Liver (tissue), 9 donors: Measurements from ENCODE around the gene NTM. TPM values are rescaled to one million over a fixed set of nuclear protein-coding genes. Genes with fewer than 3 reads are reported as not detected.

Experiments
- DNase-seq: peaks from one replicate; pipeline ENCODE4 v3.0.0-alpha.2; 2017; ENCODE audit warnings: low spot score
- H3K27ac ChIP-seq, 2 donors: one replicate each; pipeline ENCODE4 v1.7.0; 2013; ENCODE audit warnings: inconsistent platforms in 2 of 2, low read length in 2 of 2, control low read depth in 1 of 2, low read depth in 1 of 2, mild to moderate bottlenecking in 1 of 2
- H3K27me3 ChIP-seq, 4 donors: one replicate each; pipeline versions ENCODE4 v1.6.1 to v1.7.0; 2013; ENCODE audit warnings: low read length in 3 of 4, inconsistent platforms in 1 of 4, mild to moderate bottlenecking in 1 of 4, moderate library complexity in 1 of 4; ENCODE audit not compliant: control insufficient read depth in 4 of 4, insufficient read depth in 4 of 4
- H3K36me3 ChIP-seq, 4 donors: one replicate each; pipeline versions ENCODE4 v1.6.1 to v1.7.0; 2013; ENCODE audit warnings: low read length in 3 of 4, mild to moderate bottlenecking in 3 of 4, low read depth in 1 of 4, moderate library complexity in 1 of 4; ENCODE audit not compliant: control insufficient read depth in 4 of 4, insufficient read depth in 3 of 4
- H3K4me1 ChIP-seq, 4 donors: one replicate each; pipeline versions ENCODE4 v1.6.1 to v1.7.0; 2013; ENCODE audit warnings: low read length in 3 of 4, mild to moderate bottlenecking in 3 of 4, moderate library complexity in 1 of 4; ENCODE audit not compliant: control insufficient read depth in 4 of 4, insufficient read depth in 4 of 4
- H3K4me3 ChIP-seq, 3 donors: one replicate each; pipeline versions ENCODE4 v1.6.1 to v1.7.0; 2013; ENCODE audit warnings: low read length in 3 of 3, control low read depth in 1 of 3, low read depth in 1 of 3, mild to moderate bottlenecking in 1 of 3
- H3K9ac ChIP-seq, 2 donors: one replicate each; pipeline ENCODE4 v1.7.0; 2013; ENCODE audit warnings: low read length in 2 of 2, mild to moderate bottlenecking in 2 of 2, moderate library complexity in 2 of 2, control low read depth in 1 of 2, low read depth in 1 of 2
- H3K9me3 ChIP-seq, 4 donors: one replicate each; pipeline versions ENCODE4 v1.6.1 to v1.7.0; 2013; ENCODE audit warnings: low read length in 3 of 4; ENCODE audit not compliant: control insufficient read depth in 4 of 4
- EGR1 ChIP-seq, 2 donors: IDR thresholded peaks; 2 replicates each; pipeline ENCODE4 v1.6.1; 2016 to 2018; ENCODE audit warnings: antibody characterized with exemption in 2 of 2, low read depth in 2 of 2
- FOXA1 ChIP-seq: IDR thresholded peaks from 2 replicates; pipeline ENCODE4 v1.6.1; 2016; ENCODE audit warnings: antibody characterized with exemption
- FOXA2 ChIP-seq: IDR thresholded peaks from 2 replicates; pipeline ENCODE4 v1.6.1; 2016; ENCODE audit warnings: antibody characterized with exemption
- HNF4A ChIP-seq, 2 donors: conservative IDR thresholded peaks; 2 replicates each; pipeline ENCODE4 v1.6.1; 2016; ENCODE audit warnings: antibody characterized with exemption in 2 of 2, mild to moderate bottlenecking in 2 of 2
- HNF4G ChIP-seq: IDR thresholded peaks from 2 replicates; pipeline ENCODE4 v1.6.1; 2016; ENCODE audit warnings: antibody characterized with exemption
- JUND ChIP-seq, 2 donors: IDR thresholded peaks; 2 replicates each; pipeline ENCODE4 v1.6.1; 2016; ENCODE audit warnings: antibody characterized with exemption in 2 of 2
- RXRA ChIP-seq, 2 donors: IDR thresholded peaks; 2 replicates each; pipeline ENCODE4 v1.6.1; 2017 to 2018; ENCODE audit warnings: antibody characterized with exemption in 2 of 2, mild to moderate bottlenecking in 1 of 2
- SP1 ChIP-seq: IDR thresholded peaks from 2 replicates; pipeline ENCODE4 v1.6.1; 2018; ENCODE audit warnings: antibody characterized with exemption, mild to moderate bottlenecking
- YY1 ChIP-seq: IDR thresholded peaks from 2 replicates; pipeline ENCODE4 v1.6.1; 2016; ENCODE audit warnings: antibody characterized with exemption, mild to moderate bottlenecking
- WGBS: extraction: QIAGEN DNeasy Blood & Tissue Kit; methylation state at CpG from one replicate; pipeline ENCODE4 v1.1.7; 2013; 5-methylcytosine and 5-hydroxymethylcytosine counted together
- polyA plus RNA-seq, 2 donors: library from polyadenylated mRNA; stranded (reverse) in 1 of 2; unstranded in 1 of 2; fragments of 200-250 nt in 1 of 2; fragments of >200 nt in 1 of 2; fragmentation: Nextera tagmentation in 1 of 2; extraction: Ambion mirVana in 1 of 2; gene quantifications; one replicate each; pipeline versions ENCODE4 v1.2.1 to v1.2.3, GENCODE V29; 2013 to 2015
- total RNA-seq, 2 donors: library from RNA; depleted of rRNA; stranded (reverse); fragments of >200 nt; gene quantifications; one replicate each; pipeline ENCODE4 v1.2.3, GENCODE V29; 2014
- TF ChIP-seq, protein P1 (sequence below): fragments of 150-350 bp; IDR thresholded peaks from 2 replicates; pipeline ENCODE4 v1.5.1; 2017; ENCODE audit warnings: improper control_type of control experiment, low read depth, low read length; ENCODE audit not compliant: missing input control
- TF ChIP-seq, protein P2 (sequence below): IDR thresholded peaks from 2 replicates; pipeline ENCODE4 v1.6.1; 2016; ENCODE audit warnings: antibody characterized with exemption
- TF ChIP-seq, protein P3 (sequence below): IDR thresholded peaks from 2 replicates; pipeline ENCODE4 v1.6.1; 2016; ENCODE audit warnings: antibody characterized with exemption, mild to moderate bottlenecking
- TF ChIP-seq, protein P4 (sequence below): IDR thresholded peaks from 2 replicates; pipeline ENCODE4 v1.6.1; 2016; ENCODE audit warnings: antibody characterized with exemption
- TF ChIP-seq, protein P5 (sequence below): IDR thresholded peaks from 2 replicates; pipeline ENCODE4 v1.6.1; 2016; ENCODE audit warnings: antibody characterized with exemption
- donor health status: healthy.
- donor health status: healthy.
- donor health status: healthy.
- donor health status: healthy.
- donor health status: healthy.

NTM gene
- total and polyA plus RNA-seq, 4 donors: 0.08 to 1.1 (median 0.08) TPM; not detected in 1

DNA sequence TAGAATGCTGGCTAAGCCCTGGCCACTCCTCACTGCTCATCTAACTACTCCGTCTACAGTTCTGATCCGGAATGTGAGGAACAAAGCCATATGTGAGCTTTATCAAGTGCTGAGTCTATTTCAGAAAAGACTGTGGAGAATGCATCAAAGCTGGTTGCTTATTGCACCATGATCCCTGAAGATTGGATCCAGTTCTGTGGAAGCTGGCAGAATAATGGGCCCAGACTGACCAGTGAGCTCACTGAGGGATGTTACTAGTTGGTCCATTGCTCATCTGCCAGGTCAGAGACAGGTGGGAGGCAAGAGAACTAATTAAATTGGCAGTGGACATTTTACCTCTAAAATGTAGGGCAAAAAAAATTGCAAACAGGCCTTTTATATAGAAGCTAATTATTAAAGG lies 681.3 kb downstream of the NTM start:
- TF ChIP-seq, protein P1, sequence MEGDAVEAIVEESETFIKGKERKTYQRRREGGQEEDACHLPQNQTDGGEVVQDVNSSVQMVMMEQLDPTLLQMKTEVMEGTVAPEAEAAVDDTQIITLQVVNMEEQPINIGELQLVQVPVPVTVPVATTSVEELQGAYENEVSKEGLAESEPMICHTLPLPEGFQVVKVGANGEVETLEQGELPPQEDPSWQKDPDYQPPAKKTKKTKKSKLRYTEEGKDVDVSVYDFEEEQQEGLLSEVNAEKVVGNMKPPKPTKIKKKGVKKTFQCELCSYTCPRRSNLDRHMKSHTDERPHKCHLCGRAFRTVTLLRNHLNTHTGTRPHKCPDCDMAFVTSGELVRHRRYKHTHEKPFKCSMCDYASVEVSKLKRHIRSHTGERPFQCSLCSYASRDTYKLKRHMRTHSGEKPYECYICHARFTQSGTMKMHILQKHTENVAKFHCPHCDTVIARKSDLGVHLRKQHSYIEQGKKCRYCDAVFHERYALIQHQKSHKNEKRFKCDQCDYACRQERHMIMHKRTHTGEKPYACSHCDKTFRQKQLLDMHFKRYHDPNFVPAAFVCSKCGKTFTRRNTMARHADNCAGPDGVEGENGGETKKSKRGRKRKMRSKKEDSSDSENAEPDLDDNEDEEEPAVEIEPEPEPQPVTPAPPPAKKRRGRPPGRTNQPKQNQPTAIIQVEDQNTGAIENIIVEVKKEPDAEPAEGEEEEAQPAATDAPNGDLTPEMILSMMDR: no peak
- TF ChIP-seq, protein P2, sequence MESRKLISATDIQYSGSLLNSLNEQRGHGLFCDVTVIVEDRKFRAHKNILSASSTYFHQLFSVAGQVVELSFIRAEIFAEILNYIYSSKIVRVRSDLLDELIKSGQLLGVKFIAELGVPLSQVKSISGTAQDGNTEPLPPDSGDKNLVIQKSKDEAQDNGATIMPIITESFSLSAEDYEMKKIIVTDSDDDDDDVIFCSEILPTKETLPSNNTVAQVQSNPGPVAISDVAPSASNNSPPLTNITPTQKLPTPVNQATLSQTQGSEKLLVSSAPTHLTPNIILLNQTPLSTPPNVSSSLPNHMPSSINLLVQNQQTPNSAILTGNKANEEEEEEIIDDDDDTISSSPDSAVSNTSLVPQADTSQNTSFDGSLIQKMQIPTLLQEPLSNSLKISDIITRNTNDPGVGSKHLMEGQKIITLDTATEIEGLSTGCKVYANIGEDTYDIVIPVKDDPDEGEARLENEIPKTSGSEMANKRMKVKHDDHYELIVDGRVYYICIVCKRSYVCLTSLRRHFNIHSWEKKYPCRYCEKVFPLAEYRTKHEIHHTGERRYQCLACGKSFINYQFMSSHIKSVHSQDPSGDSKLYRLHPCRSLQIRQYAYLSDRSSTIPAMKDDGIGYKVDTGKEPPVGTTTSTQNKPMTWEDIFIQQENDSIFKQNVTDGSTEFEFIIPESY: no peak
- TF ChIP-seq YY1 (no peak), RXRA (IDR thresholded peaks at IDR 0.05) (no peak), HNF4G (no peak), SP1 (no peak), FOXA2 (no peak), HNF4A (conservative IDR thresholded peaks at IDR 0.05) (no peak)
- TF ChIP-seq, protein P3, sequence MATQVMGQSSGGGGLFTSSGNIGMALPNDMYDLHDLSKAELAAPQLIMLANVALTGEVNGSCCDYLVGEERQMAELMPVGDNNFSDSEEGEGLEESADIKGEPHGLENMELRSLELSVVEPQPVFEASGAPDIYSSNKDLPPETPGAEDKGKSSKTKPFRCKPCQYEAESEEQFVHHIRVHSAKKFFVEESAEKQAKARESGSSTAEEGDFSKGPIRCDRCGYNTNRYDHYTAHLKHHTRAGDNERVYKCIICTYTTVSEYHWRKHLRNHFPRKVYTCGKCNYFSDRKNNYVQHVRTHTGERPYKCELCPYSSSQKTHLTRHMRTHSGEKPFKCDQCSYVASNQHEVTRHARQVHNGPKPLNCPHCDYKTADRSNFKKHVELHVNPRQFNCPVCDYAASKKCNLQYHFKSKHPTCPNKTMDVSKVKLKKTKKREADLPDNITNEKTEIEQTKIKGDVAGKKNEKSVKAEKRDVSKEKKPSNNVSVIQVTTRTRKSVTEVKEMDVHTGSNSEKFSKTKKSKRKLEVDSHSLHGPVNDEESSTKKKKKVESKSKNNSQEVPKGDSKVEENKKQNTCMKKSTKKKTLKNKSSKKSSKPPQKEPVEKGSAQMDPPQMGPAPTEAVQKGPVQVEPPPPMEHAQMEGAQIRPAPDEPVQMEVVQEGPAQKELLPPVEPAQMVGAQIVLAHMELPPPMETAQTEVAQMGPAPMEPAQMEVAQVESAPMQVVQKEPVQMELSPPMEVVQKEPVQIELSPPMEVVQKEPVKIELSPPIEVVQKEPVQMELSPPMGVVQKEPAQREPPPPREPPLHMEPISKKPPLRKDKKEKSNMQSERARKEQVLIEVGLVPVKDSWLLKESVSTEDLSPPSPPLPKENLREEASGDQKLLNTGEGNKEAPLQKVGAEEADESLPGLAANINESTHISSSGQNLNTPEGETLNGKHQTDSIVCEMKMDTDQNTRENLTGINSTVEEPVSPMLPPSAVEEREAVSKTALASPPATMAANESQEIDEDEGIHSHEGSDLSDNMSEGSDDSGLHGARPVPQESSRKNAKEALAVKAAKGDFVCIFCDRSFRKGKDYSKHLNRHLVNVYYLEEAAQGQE: no peak
- TF ChIP-seq, protein P4, sequence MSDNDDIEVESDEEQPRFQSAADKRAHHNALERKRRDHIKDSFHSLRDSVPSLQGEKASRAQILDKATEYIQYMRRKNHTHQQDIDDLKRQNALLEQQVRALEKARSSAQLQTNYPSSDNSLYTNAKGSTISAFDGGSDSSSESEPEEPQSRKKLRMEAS: no peak
- TF ChIP-seq, protein P5, sequence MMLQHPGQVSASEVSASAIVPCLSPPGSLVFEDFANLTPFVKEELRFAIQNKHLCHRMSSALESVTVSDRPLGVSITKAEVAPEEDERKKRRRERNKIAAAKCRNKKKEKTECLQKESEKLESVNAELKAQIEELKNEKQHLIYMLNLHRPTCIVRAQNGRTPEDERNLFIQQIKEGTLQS: no peak
- Histone ChIP-seq H3K9ac (no peak overlapping the region), H3K9me3 (no peaks in the 10 kb centered on the region), H3K4me1 (no peaks in the 10 kb centered on the region), H3K27ac (no peak overlapping the region), H3K27me3 (peaks cover 0 to 8% (median 0%) of the 10 kb centered on the region in 4 donors), H3K4me3 (no peak overlapping the region), H3K36me3 (no peaks in the 10 kb centered on the region)
- 63% methylated on average over 2 of the region's 2 CpGs for WGBS
- DNase-seq: no peak

DNA sequence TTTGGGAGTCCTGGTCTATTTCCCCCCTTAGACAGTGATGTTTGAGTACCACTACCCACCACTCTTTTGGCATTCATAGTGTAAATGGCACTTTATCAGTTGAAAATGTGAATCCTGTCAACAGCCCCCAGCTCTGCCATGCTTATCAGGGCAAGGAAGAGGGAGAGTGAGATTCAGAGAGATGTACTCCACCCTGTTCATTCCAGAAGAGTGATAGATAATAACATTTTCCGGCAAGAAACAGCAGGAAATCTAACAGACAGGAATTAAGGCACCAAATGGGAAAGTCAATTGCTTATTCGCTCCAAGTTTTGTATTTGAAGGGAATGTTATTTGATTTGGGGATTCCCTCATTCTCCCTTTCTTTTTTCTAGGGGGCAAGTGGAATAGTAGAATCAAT lies 681.9 kb downstream of the NTM start:
- 55% methylated on average over 2 of the region's 2 CpGs for WGBS
- DNase-seq: no peak

More for the DNA sequence above, 681.9 kb downstream of the NTM start:
- no peak overlapping the region for H3K9ac ChIP-seq
- no peak for TF ChIP-seq YY1
- TF ChIP-seq, protein P1: no peak
- no peak for TF ChIP-seq JUND (IDR thresholded peaks at IDR 0.05)
- no peak for TF ChIP-seq EGR1 (IDR thresholded peaks at IDR 0.05; ENCODE audit: low read depth in 2 of 2)
- TF ChIP-seq, protein P3: no peak
- TF ChIP-seq, protein P2: no peak
- no peak for TF ChIP-seq FOXA1
- TF ChIP-seq, protein P4: no peak
- TF ChIP-seq RXRA (IDR thresholded peaks at IDR 0.05): no peak
- H3K27me3 ChIP-seq: peaks cover 0 to 8% (median 0%) of the 10 kb centered on the region in 4 donors
- no peaks in the 10 kb centered on the region for H3K36me3 ChIP-seq
- H3K9me3 ChIP-seq: no peaks in the 10 kb centered on the region
- no peaks in the 10 kb centered on the region for H3K4me1 ChIP-seq
- no peak overlapping the region for H3K27ac ChIP-seq
- H3K4me3 ChIP-seq: no peak overlapping the region
